ENCODE results near the gene COL4A5. TPM values are rescaled to one million over a fixed set of nuclear protein-coding genes. Genes with fewer than 3 reads are reported as not detected.
"Not testable (repeated sequence)": the region's sequence is repeated elsewhere in the genome, so short reads cannot be mapped to it uniquely, and the experiment has no call there.

COL4A5 gene
- 100 to 1,000 TPM; 134 to 136 (median 135) TPM for polyA plus RNA-seq (ENCODE audit: insufficient read length in 3 of 3)

GRCh38 chrX:108439426-108439942 lies at the start of gene COL4A5:
Gene COL4A5, plus strand, starts transcription at chrX:108439838. Its CDS starts 288 bp downstream, at chrX:108440126.
- peak; percentile 60 to 70 (median 67) for DNase-seq (ENCODE audit: low read depth in 3 of 3, low spot score in 2 of 3)

- not testable (repeated sequence) for DNase-seq (ENCODE audit: low read depth in 3 of 3, low spot score in 2 of 3)
Observed at GRCh38 chrX:108390976-108391717, 48.5 kb upstream of the COL4A5 start.

- no peak for DNase-seq (ENCODE audit: low read depth in 3 of 3, low spot score in 2 of 3)
Observed at GRCh38 chrX:108396188-108396891, 43.3 kb upstream of the COL4A5 start.

- DNase-seq (ENCODE audit: low read depth in 3 of 3, low spot score in 2 of 3), result no peak
Observed at GRCh38 chrX:108396986-108397385, 42.7 kb upstream of the COL4A5 start.

- DNase-seq (ENCODE audit: low read depth in 3 of 3, low spot score in 2 of 3), result no peak
Observed at GRCh38 chrX:108397627-108398391, 41.8 kb upstream of the COL4A5 start.

GRCh38 chrX:108399418-108400165 lies 40.0 kb upstream of the COL4A5 start:
- DNase-seq (ENCODE audit: low read depth in 3 of 3, low spot score in 2 of 3), result no peak

- DNase-seq (ENCODE audit: low read depth in 3 of 3, low spot score in 2 of 3), result no peak
Observed at GRCh38 chrX:108412783-108413182, 26.9 kb upstream of the COL4A5 start.

- DNase-seq (ENCODE audit: low read depth in 3 of 3, low spot score in 2 of 3), result no peak
Observed at GRCh38 chrX:108415146-108415545, 24.5 kb upstream of the COL4A5 start.

- DNase-seq (ENCODE audit: low read depth in 3 of 3, low spot score in 2 of 3), result no peak
Observed at GRCh38 chrX:108415891-108416290, 23.7 kb upstream of the COL4A5 start.

GRCh38 chrX:108417257-108417656 lies 22.4 kb upstream of the COL4A5 start:
- no peak for DNase-seq (ENCODE audit: low read depth in 3 of 3, low spot score in 2 of 3)

GRCh38 chrX:108419401-108419800 lies 20.2 kb upstream of the COL4A5 start:
- DNase-seq (ENCODE audit: low read depth in 3 of 3, low spot score in 2 of 3), result no peak

GRCh38 chrX:108420481-108420880 lies 19.2 kb upstream of the COL4A5 start:
- DNase-seq (ENCODE audit: low read depth in 3 of 3, low spot score in 2 of 3), result no peak

- no peak for DNase-seq (ENCODE audit: low read depth in 3 of 3, low spot score in 2 of 3)
Observed at GRCh38 chrX:108426262-108426661, 13.4 kb upstream of the COL4A5 start.

GRCh38 chrX:108435261-108435660 lies 4.4 kb upstream of the COL4A5 start:
- DNase-seq (ENCODE audit: low read depth in 3 of 3, low spot score in 2 of 3), result no peak

GRCh38 chrX:108437349-108438109 lies 2.1 kb upstream of the COL4A5 start:
- no peak for DNase-seq (ENCODE audit: low read depth in 3 of 3, low spot score in 2 of 3)

GRCh38 chrX:108438110-108438623 lies 1.5 kb upstream of the COL4A5 start, which contains the start of gene COL4A6:
Gene COL4A6, minus strand, starts transcription at chrX:108438422. Its CDS starts 226 bp downstream, at chrX:108438196.
- no peak for DNase-seq (ENCODE audit: low read depth in 3 of 3, low spot score in 2 of 3)

GRCh38 chrX:108439961-108440696 lies 491 bp downstream of the COL4A5 start:
- no peak for DNase-seq (ENCODE audit: low read depth in 3 of 3, low spot score in 2 of 3)

GRCh38 chrX:108442901-108443464 lies 3.3 kb downstream of the COL4A5 start:
- no peak for DNase-seq (ENCODE audit: low read depth in 3 of 3, low spot score in 2 of 3)
